Fibroblast of skin of right quadriceps (primary cell): ENCODE measurements around the gene RPL26.
"Not testable (repeated sequence)": the region's sequence is repeated elsewhere in the genome, so short reads cannot be mapped to it uniquely, and the experiment has no call there.

Experiments
- DNase-seq: peaks from one replicate; pipeline ENCODE4 v3.0.0-alpha.2; 2013

RPL26 gene

DNA sequence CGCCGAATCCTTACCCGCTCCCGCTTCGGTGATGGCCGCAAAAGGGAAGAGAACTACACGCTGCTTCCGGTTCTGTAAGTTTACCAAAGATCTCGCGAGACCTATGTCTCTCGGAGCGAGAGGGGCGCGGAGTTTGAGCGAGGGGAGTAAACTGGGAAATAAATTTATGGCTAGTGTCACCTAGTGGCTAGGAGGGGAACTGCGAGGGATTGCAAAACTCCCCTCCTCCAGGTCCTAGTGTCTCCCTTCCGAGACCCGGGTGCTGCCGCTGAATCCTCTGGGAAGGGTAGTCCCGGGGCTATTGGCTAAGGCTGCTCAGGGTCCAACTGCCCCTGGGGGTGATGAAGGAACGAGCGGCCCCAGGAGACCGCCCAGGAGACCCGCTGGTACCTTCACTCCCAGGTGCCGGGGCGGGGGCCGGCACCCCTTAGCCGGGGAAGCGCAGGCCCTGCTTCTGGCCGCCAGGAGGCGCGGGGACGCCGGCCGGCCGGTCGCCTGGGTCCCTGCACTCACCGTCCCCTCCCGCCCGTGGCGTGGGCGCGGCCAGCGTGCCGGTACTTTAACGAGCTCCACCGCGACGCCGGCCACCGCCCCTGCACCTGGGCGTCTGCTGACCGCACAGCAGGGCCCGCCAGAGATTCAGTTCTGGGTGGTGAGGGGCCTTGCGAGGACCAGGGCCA, at the start of gene RPL26:
RPL26 (minus strand) TSS at position 51 of the 680 bp plus-strand sequence. CDS start 883 bp downstream, outside the sequence.
- DNase-seq = peak; percentile 99

DNA sequence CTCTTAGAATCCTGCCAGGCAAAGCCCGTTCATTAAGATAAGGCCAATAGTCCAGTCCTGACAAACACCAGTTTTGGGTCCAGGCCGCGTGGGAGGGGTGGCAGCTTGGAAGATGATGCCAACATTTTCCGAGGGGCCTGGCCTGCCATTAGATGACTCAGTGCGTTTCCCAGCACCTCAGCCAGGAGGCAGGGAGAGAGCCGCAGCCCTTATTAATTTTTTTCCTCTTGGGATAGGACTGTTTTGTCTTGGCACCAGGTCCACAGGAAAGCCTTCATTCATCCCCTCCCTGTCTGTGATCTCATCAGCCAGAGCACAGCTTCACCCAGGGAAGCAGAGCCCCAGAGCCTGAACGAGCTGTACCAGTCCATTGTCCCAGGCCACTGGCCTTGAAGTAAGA, 48.0 kb upstream of the RPL26 start:
- DNase-seq = peak; percentile 24

DNA sequence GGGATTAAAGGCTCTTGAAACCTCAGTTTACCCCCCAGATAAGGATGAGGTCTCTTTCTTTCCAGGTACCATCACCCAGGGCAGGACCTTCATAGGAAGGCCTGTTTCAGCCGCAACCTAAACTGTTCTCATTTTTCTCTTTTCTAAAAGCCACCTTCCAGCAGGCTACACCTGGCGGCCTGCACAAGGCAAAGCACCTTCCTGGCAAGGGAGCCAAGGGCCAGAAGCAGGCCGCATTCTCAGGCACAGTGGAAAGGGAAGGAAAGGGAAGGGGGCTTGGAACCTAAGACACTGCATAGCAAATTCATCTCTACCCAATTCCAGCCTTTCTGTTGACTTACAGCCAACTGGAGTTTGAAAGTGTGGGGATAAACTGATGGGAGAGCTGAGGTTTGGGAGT, 43.8 kb upstream of the RPL26 start:
- no peak for DNase-seq

DNA sequence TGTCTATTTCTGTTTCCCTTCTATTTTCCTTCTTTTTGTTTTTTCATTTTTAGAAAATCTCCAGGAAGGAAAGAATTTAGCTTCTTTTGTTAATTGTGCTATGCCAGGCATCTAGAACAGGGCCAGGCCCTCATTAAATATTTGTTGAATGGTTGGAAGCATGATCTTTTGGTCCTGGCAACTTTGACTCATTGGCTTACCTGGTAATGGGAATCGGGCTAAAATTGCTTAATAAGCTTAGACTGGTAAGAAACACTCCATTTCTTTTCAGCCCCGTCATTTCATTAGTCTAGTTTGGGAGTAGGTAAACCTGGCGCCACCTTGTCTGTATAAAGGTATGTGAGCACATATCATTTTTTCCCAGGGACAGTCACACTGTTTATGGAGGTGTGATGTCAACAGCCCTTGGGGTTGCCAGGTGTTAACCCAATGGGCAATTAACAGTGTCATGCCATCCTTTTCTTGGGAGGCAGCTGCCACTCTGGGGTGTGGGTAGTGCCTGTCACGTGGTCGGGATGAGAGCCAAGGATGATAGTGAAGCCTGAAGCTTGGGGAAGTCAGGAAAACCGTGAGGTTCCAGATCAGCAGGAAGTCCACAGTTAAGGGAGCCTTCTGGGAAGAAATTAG, 43.2 kb upstream of the RPL26 start:
- DNase-seq = no peak

DNA sequence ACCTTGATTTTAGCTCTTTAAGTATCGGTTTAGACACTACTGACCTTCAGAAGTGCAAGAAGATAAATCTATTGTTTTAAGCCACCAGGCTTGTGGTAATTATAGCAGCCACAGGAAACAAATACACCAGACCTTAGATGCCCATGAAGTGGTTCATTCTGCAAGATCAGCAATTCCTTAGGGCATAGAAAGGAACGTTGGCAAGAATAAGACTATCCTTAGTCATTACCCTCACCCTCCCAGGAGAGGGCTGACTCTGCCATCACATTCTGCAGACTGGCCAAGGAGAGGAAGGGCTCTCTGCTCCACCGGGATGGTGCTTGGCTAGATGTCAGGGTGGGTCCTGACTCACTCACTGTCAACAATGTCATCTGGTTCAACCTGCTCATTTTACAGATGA, 38.6 kb upstream of the RPL26 start:
- peak; percentile 8 for DNase-seq

DNA sequence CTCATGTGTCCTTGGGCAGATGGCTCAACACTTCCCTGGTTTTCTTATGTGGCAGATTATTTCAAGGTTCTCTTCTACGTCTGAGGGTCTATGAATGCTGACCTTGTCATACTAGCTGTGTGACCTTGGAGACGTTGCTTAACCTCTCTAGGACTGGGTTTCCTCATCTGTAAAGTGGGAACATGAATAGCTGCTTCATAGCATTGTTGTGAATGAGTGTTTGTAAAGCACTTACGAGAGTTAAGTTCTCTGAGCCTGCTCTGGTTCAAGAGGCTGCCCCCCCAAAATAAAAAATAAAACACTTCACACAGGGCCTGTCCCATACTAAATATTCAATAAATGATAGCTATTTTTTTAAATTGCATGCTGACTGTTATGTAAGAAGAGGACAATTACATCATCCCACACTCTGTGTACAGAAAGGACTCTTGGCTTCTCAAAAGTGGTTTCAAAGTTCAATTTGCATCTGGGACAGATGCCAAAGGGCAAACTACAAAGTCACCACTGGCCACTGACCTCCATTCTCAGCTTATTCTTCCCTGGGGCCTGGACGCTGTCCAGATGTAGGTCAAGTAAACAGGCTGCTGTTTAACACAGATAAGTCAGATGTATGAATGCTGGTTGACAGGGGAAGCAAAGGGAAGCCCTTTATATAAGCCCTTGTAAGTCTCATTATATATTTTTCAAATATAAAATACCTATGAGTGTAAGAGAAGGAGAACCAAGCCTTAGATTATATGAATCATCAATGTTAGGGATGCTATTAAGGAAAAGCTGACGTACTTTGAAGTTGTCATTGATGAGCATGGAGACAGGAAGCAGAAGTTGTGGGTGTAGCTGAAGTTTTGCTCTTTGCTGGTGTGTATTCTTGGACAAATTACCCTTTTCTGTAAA, 37.3 kb upstream of the RPL26 start:
- DNase-seq = peak; percentile 11

DNA sequence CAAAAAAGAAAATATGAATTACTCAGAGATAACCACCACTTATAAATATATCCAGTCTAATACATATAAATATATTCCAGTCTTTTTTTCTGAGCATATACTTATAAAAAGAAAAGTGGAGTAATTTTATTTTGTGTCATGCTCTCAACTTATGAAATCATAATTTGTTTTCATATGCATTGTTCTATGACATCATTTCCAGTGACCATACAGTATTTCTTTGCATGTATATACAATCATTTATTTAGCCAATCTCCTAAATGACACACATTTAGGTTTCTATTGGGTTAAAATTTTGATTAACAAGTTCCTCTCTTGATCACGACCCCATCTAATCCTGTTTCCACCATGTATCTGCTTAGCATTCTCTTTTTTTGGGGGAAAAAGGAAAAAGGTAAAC, 36.3 kb upstream of the RPL26 start:
- DNase-seq = no peak

DNA sequence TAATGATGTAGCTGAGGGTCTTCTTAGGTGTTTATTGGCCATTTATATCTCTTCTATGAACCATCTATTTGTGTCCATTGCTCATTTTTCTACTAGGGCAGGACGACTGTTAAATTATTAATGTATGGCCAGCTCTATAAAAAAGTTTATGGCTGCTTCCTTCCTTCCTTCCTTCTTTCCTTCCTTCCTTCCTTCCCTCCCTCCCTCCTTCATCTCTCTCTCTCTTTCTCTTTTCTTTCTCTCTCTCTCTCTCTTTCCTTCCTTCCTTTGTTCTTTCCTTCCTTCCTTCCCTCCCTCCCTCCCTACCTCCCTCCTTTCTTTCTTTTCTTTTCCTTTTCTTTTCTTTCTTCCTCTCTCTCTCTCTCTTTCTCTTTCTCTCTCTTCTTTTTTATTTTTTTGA, 35.5 kb upstream of the RPL26 start:
- no peak for DNase-seq

DNA sequence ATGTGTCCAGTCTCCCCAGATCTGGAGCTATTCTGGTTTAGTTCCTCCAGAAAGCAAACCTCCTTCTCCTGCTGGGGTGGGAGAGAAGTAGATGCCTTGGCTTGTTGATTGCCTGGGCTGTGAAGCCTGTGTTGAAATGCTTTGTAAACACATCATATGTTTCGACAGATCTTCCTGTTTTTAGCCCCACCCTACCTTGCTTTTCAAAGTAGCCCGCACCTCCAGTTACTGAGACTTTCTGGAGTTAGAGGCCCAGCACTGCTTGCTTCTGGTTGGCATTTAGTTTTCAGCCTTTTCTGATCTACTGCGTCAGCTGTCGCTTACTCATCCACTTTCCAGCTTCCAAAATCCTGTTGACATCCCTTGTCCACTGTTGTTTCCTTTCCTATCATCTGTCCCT, 34.8 kb upstream of the RPL26 start:
- DNase-seq = no peak

DNA sequence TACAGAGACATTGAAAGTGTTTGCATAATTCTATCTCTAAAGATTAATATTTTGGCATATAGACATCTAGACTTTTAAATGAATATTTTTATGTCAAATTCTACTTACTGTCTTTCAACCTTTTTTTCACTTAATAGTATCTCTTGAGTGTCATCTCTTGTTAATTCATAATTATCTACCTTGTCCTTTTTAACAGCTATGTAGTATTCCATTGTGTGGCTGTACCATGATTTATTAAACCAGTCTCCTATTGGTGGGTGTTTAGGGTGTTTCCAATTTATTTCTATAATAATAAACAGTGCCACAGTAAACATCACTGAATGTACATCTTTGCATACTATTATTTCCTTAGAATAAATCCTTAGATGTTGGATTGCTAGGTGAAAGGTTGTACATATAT, 30.9 kb upstream of the RPL26 start:
- DNase-seq = no peak

DNA sequence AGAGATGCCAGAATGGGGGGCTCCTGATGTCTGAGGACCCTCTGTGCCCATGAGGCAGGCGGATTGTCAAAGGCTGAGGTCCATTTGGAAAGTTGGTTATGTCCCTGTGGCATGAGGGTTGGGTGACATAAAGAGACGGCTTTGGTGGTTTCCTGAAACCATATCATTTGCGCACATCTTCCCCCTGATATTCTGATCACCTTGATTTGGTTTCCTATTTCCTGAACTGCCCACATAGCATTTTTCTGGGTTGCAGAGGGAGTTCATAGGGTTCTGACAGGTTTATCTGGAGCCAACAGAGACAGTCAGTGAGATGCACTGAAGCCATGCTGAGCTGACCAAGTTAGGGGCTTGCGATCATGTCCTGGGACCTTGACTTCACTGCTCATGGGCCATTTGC, 30.3 kb upstream of the RPL26 start:
- DNase-seq = no peak

DNA sequence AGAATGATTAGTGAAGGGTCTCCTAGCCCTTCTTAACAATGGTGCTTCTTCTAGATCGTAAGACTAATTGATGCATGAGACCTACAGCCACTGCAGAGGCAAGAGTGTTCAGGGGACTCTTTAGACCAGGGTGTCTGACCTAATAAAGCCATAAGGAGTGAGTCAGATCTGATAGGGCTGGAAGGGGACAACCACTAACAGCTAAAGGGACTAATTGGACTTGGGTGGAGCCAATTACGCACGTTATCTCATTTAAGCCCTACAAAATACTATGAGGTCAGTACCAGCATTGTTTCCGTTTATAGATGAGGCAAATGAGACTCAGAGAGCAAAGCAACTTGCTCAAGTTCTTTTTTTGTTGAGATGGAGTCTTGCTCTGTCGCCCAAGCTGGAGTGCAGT, 29.1 kb upstream of the RPL26 start:
- no peak for DNase-seq

DNA sequence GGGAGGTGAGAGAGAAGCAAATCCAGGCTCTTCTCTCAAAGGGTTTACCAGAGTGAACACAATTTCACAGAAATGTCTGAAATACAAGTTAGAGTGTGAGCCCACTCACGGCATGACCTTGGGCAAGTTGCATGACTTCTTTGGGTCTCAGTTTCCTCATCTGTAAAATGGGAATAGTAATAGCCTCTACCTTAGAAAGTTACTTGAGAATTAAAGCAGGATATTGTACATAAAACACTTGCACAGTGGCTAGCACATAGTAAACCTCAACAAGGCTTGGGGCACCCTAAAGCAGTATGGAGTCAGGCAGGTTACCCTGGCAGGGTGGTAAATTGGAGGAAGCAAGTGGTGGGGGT, 27.9 kb upstream of the RPL26 start:
- DNase-seq = no peak

DNA sequence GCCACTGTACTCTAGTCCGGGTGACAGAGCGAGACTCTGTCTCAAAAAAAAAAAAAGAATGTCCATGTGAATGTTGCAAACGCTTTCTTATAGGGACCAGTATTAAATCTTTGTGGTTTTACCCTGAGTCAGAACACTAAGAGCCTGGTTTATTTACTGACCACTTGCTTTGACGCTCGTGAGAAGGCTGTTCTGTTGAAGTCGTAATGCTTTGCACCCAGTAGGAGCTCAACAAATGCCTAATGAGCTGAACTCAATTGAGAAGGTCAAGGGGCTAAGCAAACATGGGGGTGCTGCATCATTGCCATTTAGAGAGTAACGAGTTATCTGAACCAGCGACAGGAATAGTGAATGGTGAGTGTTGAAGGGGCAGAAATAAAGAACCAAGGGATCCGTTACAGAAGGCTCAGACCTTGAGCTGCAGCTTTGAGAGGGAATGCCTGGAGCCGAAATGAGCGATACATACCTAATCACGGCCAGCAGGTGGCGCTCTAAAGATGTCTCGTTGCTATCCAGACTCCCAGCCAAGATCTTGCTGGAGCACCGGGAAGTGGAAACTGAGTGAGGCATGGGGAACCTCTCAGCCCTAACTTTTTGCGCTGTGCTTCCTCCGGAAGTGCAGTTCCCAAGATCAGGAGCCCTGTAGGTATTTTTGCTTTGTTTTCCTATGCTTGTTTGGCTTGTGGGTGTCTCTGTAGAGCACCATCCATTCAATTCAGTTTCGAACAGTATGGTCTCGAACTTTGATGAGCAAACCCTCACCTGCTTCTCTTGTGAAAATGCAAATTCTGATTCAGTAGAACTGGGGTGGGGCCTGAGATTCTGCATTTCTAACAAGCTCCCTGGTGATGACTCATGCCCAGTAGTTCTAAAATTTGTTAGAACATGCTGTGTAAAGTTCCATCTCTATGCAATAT, 27.2 kb upstream of the RPL26 start:
- DNase-seq = peak; percentile 79

DNA sequence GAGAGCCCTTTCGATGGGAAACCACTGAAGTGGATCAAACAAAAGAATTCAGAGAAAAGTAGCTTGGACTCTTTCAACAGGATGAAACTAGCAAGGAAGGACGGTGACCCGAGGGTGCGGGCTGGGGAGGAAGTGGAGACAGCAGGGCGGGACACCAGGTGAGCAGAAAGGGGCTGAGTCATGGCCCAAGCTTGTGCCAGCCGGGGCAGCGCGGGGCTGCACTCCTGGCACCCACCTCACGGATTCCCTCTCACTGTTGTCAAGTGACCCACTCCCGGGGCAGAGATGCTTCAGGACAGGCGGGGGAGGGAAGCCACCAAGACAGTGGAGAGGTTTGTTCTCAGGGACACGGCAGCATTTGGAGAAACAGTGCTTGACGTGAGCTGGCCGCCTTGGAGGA, 25.4 kb upstream of the RPL26 start:
- DNase-seq = no peak

DNA sequence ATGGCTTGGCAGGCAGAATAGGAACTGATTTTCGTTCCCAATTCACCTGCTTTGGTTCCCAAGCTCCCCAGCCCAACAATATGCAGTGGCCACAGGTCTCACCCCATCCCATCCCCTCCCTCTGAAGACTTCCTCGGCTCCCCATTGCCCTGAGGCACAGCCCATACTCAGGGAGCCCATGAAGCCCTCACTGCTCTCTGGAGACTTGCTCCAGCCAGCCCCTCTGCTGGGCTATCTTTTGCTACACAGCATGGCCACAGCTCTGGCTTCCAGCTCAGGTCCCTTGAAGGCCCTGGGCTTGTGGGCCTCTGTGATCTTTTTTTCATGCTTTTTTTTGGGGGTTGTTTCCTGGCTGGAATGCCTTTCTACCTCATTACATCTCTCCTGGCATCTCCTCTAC, 23.2 kb upstream of the RPL26 start:
- no peak for DNase-seq

DNA sequence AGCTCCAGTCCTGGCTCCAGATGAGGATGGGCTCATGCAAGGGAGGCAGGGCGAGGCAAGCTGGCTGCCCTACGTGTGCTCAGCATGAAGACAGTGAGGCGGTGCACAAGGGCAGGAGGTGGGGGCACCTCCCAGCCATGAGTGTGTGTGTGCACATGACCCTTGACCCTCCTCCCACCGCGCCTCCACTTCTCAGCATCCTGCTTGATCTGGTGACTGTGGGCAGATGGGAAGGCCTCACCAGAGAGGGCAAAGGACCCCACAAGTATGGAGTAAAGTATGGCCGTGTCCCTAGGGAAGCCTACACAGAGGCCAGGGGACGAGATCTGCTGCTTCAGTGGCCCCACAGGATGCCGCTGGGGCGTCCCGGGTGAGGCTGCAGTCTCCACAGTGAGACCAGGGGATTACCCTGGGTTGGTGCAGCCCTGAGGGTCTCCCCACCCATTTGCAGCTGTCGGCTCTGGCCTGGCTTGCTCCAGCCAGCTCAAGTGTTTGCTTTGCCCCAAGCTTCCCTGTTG, 22.6 kb upstream of the RPL26 start:
- DNase-seq = no peak

DNA sequence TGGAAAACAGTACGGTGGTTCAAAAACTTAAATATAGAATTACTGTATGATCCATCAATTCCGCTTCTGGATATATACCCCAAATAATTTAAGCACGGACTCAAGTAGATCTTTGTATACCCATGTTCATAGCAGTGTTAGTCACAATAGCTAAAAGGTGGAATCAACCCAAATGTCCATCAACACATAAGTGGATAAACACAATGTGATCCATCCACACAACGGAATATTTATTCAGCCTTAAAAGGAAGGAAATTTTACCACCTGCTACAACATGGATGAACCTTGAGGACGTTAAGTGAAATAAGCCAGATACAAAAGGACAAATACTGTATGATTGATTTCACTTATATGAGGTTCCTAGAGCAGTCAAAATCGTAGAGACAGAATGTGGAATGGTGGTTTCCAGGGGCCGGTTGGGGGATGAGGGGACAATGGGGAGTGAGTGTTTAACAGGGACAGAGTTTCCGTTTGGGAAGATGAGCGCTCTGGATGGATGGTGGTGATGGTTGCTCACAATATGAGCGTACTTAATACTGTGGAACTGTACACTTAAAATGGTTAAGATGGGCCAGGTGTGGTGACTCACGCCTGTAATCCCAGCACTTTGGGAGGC, 20.0 kb upstream of the RPL26 start:
- DNase-seq = no peak

DNA sequence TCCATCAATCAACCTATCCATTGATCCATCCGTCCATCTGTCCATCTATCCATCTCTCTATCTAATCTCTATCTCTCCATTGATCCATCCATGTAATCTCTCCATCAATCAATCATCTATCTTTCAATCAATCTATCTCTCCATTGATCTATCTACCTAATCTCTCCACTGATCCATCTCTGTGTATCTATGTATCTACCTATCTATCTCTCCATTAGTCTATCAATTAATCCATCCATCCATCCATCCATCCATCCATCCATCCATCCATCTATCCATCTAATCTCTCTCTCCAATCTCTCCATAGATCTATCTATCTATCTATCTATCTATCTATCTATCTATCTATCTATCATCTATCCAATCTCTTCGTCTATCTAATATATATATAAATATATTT, 18.1 kb upstream of the RPL26 start:
- DNase-seq = no peak

DNA sequence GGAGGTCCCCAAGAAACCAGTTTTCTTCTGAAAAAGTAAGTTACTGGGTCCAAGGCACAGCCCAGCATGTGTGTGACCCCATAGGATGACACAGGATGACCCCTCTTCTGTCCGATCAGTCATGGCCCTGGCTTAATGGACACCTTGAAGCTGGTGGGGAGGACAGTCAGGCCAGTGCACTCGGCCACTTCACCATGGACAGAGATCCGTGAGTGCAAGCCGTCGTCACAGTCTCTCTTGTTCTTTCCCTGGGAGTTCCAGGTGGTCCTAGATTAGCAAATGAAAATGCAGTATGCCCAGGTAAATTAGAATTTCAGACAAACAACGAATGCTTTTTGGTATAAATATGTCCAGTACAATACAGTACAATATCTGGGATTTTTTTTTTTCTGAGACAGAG, 16.0 kb upstream of the RPL26 start:
- DNase-seq = no peak

DNA sequence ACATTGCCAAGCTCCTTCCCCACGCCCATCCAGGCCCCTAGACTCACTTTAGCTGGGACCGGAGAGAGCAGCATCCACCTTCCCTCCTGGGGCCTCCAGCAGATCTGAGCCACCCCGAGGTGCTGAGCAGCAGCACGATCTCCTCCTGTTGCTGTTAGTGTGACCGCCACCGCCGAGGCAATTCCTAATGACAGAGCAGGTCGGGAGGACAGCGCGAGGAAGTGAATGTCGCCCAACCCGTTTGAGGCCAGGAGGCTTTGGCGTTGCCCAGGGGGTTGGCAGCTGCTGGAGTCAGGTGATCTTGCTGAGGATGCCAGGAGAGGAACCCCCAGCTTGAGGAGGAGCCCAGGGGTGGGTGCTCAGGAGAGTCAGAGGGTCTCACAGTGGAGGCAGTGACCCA, 14.6 kb upstream of the RPL26 start, which contains the start of gene RNF222:
RNF222 (minus strand) TSS at position 192 of the 400 bp plus-strand sequence. CDS start 4,366 bp downstream, outside the sequence.
- DNase-seq = no peak

DNA sequence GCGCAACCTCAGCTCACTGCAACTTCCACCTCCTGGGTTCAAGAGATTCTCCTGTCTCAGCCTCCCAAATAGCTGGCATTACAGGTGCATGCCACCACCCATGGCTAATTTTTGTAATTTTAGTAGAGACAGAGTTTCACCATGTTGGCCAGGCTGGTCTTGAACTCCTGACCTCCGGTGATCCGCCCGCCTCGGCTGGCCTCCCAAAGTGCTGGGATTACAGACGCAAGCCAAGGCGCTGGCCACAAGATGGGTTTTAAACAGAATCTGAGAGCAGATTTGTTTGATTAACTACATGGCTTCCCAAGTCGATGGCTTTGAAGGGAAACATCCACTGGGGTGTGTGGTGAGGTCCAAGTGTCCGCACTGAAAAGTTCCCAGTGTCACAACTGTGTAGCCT, 11.5 kb upstream of the RPL26 start:
- not testable (repeated sequence) for DNase-seq
